MCF 10A (cell line): ENCODE measurements around the gene UQCRHL. TPM values are rescaled to one million over a fixed set of nuclear protein-coding genes. Genes with fewer than 3 reads are reported as not detected.

Source experiments
- BruUV-seq: library from RNA; stranded (reverse); fragments of 400-500 nt; replicated peaks from 2 replicates; lab custom pipeline; 2021; lab: Mats Ljungman, UMichigan
- CTCF ChIA-PET: fragments of 300-600 bp; sonication (Branson Sonifier 250); formaldehyde crosslinking; extraction: SDS; loops from one replicate; lab custom pipeline; 2021; ENCODE audit warnings: antibody characterized with exemption, inconsistent platforms; lab: Yijun Ruan, JAX
- POLR2A ChIA-PET: fragments of 300-600, 350-650 bp; sonication (Branson Sonifier 250); formaldehyde crosslinking; extraction: SDS; loops from one replicate; lab custom pipeline; 2020; ENCODE audit warnings: antibody characterized with exemption, inconsistent platforms; lab: Yijun Ruan, JAX
- DNase-seq: peaks from one replicate; pipeline ENCODE4 v3.0.0-alpha.2; 2018; ENCODE audit not compliant: unreplicated experiment
- H3K27ac Mint-ChIP-seq: one replicate; pipeline ENCODE4 v1.8.0; 2022; ENCODE audit warnings: mild to moderate bottlenecking, low read depth, mixed read lengths; ENCODE audit not compliant: unreplicated experiment
- H3K27me3 Mint-ChIP-seq: one replicate; pipeline ENCODE4 v1.8.0; 2022; ENCODE audit warnings: mixed read lengths; ENCODE audit not compliant: insufficient read depth, unreplicated experiment
- H3K36me3 Mint-ChIP-seq: one replicate; pipeline ENCODE4 v1.8.0; 2022; ENCODE audit warnings: mild to moderate bottlenecking, moderate library complexity, mixed read lengths; ENCODE audit not compliant: insufficient read depth, unreplicated experiment
- H3K4me1 Mint-ChIP-seq: one replicate; pipeline ENCODE4 v1.8.0; 2022; ENCODE audit warnings: mixed read lengths; ENCODE audit not compliant: insufficient read depth, unreplicated experiment
- H3K4me3 Mint-ChIP-seq: one replicate; pipeline ENCODE4 v1.8.0; 2022; ENCODE audit warnings: mild to moderate bottlenecking, moderate library complexity, mixed read lengths; ENCODE audit not compliant: unreplicated experiment
- H3K9me3 Mint-ChIP-seq: one replicate; pipeline ENCODE4 v1.8.0; 2022; ENCODE audit warnings: mixed read lengths; ENCODE audit not compliant: unreplicated experiment
- intact Hi-C: fragments of 100-400 bp; cut with micrococcal nuclease; formaldehyde crosslinking; loops from 2 replicates; pipeline ENCODE4 v1.14.1; 2022
- total RNA-seq: library from RNA; stranded (reverse); gene quantifications from 2 replicates; pipeline ENCODE4 v1.2.3, GENCODE V29; 2022
- TF ChIP-seq, protein P1 (sequence below): fragments of 200-600 bp; IDR thresholded peaks from one replicate; pipeline ENCODE4 v1.8.0; 2022; ENCODE audit warnings: antibody characterized with exemption, mild to moderate bottlenecking; ENCODE audit not compliant: unreplicated experiment

The UQCRHL gene
- total RNA-seq, 1 experiment from 2014 or later, result 1.1 TPM

DNA sequence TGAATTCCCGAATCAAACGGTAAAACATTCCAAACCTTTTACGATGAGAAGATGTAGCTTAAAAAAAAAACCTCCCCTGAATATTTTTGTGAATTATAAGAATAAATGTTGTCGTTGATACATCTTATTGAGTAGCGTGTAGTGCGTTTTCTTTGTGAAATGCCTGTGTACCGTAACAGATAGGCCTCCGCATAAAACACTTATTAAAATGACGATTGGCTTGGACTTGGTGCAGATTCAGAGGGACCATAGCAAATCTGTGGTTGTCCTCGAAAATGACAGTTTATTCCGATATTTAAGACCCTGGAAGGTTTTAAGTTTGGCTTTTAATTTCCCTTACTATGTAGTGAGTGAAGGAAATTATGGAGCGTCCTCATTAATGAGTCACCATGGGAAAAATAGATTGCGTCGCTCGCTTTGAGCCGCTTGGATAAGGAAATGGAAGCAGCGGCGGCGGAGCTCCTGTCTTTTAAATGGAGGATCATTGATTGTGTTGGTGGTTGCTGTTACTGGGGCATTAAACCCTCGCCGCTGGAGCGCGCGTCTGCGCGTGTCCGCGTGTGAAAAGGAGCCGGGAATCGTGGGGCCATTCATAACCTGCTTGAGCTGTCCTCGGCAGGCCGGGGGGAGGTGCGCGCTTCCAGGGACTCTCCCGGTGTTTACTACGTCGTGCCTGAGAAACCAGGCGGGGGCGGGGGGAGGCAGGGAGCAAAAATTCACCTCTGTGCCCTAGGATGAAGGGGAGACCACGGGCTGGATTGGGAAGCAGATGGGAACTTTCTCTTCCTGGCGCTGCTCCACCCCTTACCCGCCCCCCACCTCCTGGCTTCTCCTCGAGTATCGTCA lies 41.7 kb upstream of the UQCRHL start:
- CTCF ChIA-PET, result interaction anchor here (0.6 to 1.2 kb wide), 5 partner anchors 30 to 514 kb away, joined by 3 to 4 read pairs (median 3); no protein-coding TSS in a partner anchor
- POLR2A ChIA-PET, result interaction anchor here (0.6 to 9.0 kb wide), 49 partner anchors 10 to 1232 kb away, joined by 3 to 283 read pairs (median 5); partner anchors contain the start of genes CPLANE2, DDI2 and ZBTB17
- TF ChIP-seq, protein P1, sequence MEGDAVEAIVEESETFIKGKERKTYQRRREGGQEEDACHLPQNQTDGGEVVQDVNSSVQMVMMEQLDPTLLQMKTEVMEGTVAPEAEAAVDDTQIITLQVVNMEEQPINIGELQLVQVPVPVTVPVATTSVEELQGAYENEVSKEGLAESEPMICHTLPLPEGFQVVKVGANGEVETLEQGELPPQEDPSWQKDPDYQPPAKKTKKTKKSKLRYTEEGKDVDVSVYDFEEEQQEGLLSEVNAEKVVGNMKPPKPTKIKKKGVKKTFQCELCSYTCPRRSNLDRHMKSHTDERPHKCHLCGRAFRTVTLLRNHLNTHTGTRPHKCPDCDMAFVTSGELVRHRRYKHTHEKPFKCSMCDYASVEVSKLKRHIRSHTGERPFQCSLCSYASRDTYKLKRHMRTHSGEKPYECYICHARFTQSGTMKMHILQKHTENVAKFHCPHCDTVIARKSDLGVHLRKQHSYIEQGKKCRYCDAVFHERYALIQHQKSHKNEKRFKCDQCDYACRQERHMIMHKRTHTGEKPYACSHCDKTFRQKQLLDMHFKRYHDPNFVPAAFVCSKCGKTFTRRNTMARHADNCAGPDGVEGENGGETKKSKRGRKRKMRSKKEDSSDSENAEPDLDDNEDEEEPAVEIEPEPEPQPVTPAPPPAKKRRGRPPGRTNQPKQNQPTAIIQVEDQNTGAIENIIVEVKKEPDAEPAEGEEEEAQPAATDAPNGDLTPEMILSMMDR, result no peak
- intact Hi-C loops, result loop anchor here (1.0 to 5.0 kb wide), 4 partner anchors 34 to 68 kb away; no protein-coding TSS in a partner anchor
- Mint-ChIP-seq H3K27me3 (no peaks in the 10 kb centered on the region), H3K27ac (peak overlapping the region; percentile 97), H3K4me1 (peaks cover 23% of the 10 kb centered on the region), H3K4me3 (peak overlapping the region; percentile 82), H3K9me3 (no peaks in the 10 kb centered on the region), H3K36me3 (peaks cover 6% of the 10 kb centered on the region)
- TSS peak; percentile 84 for BruUV-seq
- DNase-seq, result peak; percentile 87

DNA sequence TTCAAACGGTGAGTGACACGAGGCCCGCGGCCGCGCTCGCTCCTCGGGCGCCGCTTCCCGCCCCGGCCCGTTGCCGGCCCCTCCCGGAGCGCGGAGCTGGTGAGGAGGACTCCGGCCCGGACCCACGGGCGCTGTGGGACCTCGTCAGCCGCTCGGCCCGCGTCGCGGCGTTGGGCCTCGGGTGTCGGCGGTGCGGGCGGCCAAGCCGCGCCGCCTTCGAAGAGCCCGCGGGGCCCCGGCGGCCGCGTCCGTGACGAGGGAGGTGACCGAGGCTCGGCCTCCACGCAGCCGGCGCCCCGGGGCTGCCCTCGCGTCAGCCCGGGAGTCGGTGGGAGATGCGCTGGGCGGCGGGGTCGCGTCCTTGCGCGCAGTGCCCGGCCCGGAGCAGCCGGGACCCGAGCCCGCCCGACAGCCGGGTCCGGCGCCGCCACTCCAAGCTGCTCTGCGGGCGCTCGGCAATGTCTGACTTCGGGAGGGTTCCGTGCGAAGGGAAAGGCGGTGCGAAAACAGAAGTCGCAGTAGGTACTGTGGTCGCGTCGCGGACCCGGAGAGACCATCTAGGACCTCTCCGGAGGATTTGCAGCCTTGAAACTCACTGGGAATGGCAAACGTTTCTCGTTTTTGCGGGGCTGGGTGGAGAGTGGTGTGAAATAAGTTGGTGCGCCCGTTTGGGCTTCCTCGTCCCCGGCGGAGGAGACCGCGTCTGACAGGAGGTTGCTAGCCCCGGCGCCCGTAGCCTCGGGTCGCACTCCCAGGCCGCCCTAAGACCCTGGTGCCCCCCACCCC lies 40.9 kb upstream of the UQCRHL start:
- TF ChIP-seq, protein P1, result no peak
- POLR2A ChIA-PET, result interaction anchor here (0.6 to 9.0 kb wide), 42 partner anchors 10 to 1233 kb away, joined by 3 to 283 read pairs (median 5); partner anchors contain the start of genes DDI2 and ZBTB17
- intact Hi-C loops, result loop anchor here (5.0 kb wide), 3 partner anchors 39 to 69 kb away; no protein-coding TSS in a partner anchor
- H3K4me3 Mint-ChIP-seq, result peak overlapping the region; percentile 82
- H3K4me1 Mint-ChIP-seq, result peaks cover 23% of the 10 kb centered on the region
- no peaks in the 10 kb centered on the region for H3K27me3 Mint-ChIP-seq
- H3K36me3 Mint-ChIP-seq, result peaks cover 6% of the 10 kb centered on the region
- H3K9me3 Mint-ChIP-seq, result no peaks in the 10 kb centered on the region
- BruUV-seq, result no TSS peak
- peak overlapping the region; percentile 97 for H3K27ac Mint-ChIP-seq
- peak; percentile 32 for DNase-seq
- CTCF ChIA-PET, result interaction anchor here (0.6 to 1.1 kb wide), 3 partner anchors 35 to 67 kb away, joined by 3 to 4 read pairs (median 3); no protein-coding TSS in a partner anchor

DNA sequence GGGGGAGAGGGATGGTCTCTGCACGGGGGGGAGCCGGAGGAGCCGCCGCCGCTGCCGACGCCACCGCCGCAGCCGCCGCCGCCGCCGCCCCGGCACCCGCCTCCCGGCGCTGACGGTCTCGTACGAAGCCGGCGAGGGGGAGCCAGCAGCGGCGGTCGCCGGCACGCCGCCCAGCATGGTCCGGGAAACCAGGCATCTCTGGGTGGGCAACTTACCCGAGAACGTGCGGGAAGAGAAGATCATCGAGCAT lies 40.4 kb upstream of the UQCRHL start:
- POLR2A ChIA-PET, result interaction anchor here (0.6 to 9.0 kb wide), 35 partner anchors 10 to 230 kb away, joined by 3 to 283 read pairs (median 4); partner anchors contain the start of genes DDI2 and ZBTB17
- intact Hi-C loops, result loop anchor here (1.0 to 5.0 kb wide), 4 partner anchors 13 to 69 kb away; no protein-coding TSS in a partner anchor
- BruUV-seq, result no TSS peak
- Mint-ChIP-seq H3K27ac (peak overlapping the region; percentile 80), H3K4me3 (peak overlapping the region; percentile 79), H3K36me3 (peaks cover 6% of the 10 kb centered on the region), H3K9me3 (no peaks in the 10 kb centered on the region), H3K27me3 (no peaks in the 10 kb centered on the region), H3K4me1 (peaks cover 23% of the 10 kb centered on the region)
- DNase-seq, result no peak
- CTCF ChIA-PET, result no interaction called here
- TF ChIP-seq, protein P1, result no peak
